Chondrocyte (in vitro differentiated cells): ENCODE data around the gene ADCY10. TPM values are rescaled to one million over a fixed set of nuclear protein-coding genes. Genes with fewer than 3 reads are reported as not detected.
A peak's percentile ranks its signal among the peaks of the same experiment; 100 is the strongest.

ENCODE experiments used
- DNase-seq: peaks from one replicate; pipeline ENCODE4 v3.0.0; 2021; ENCODE audit warnings: mixed read lengths, low spot score
- H3K27ac Mint-ChIP-seq: one replicate; pipeline ENCODE4 v1.8.0; 2021; ENCODE audit warnings: mild to moderate bottlenecking, moderate library complexity, mixed read lengths; ENCODE audit not compliant: unreplicated experiment
- H3K27me3 Mint-ChIP-seq: 2 replicates; pipeline ENCODE4 v1.8.0; 2021; ENCODE audit warnings: low read depth, mixed read lengths
- H3K36me3 Mint-ChIP-seq: 2 replicates; pipeline ENCODE4 v1.8.0; 2021; ENCODE audit warnings: low read depth, mixed read lengths
- H3K4me1 Mint-ChIP-seq: 2 replicates; pipeline ENCODE4 v1.8.0; 2021; ENCODE audit warnings: low read depth, mild to moderate bottlenecking, mixed read lengths
- H3K4me3 Mint-ChIP-seq: one replicate; pipeline ENCODE4 v1.8.0; 2021; ENCODE audit warnings: mild to moderate bottlenecking, moderate library complexity, mixed read lengths; ENCODE audit not compliant: unreplicated experiment
- H3K9me3 Mint-ChIP-seq: 2 replicates; pipeline ENCODE4 v1.8.0; 2021; ENCODE audit warnings: low read depth, mixed read lengths
- CTCF ChIP-seq: fragments of 200-600 bp; sonication (generic); IDR thresholded peaks from 2 replicates; pipeline ENCODE4 v1.5.0; 2021; ENCODE audit warnings: antibody characterized with exemption, mild to moderate bottlenecking, moderate library complexity
- total RNA-seq: library from RNA; stranded (reverse); gene quantifications from 3 replicates; pipeline ENCODE4 v1.2.1, GENCODE V29; 2021

ADCY10 gene
- total RNA-seq, 1 donor from 2014 or later: 0.07 TPM

- no peak for TF ChIP-seq CTCF
- peaks cover 44% of the 10 kb centered on the region for H3K36me3 Mint-ChIP-seq
- DNase-seq: no peak
- H3K9me3 Mint-ChIP-seq: no peaks in the 10 kb centered on the region
- peaks cover 16% of the 10 kb centered on the region for H3K4me1 Mint-ChIP-seq
- H3K27ac Mint-ChIP-seq: no peak overlapping the region
- no peaks in the 10 kb centered on the region for H3K27me3 Mint-ChIP-seq
- no peak overlapping the region for H3K4me3 Mint-ChIP-seq
Observed at GRCh38 chr1:167767761-167768160, 146.2 kb downstream of the ADCY10 start.

- Mint-ChIP-seq H3K27ac (no peak overlapping the region), H3K4me3 (no peak overlapping the region), H3K9me3 (no peaks in the 10 kb centered on the region), H3K27me3 (no peaks in the 10 kb centered on the region), H3K4me1 (peaks cover 26% of the 10 kb centered on the region), H3K36me3 (peaks cover 33% of the 10 kb centered on the region)
- no peak for TF ChIP-seq CTCF
- no peak for DNase-seq
Observed at GRCh38 chr1:167766538-167766937, 147.4 kb downstream of the ADCY10 start.

GRCh38 chr1:167765496-167765895 lies 148.4 kb downstream of the ADCY10 start:
- Mint-ChIP-seq H3K9me3 (no peaks in the 10 kb centered on the region), H3K4me3 (no peak overlapping the region), H3K36me3 (peaks cover 27% of the 10 kb centered on the region), H3K27me3 (no peaks in the 10 kb centered on the region), H3K27ac (no peak overlapping the region), H3K4me1 (peaks cover 37% of the 10 kb centered on the region)
- no peak for DNase-seq
- no peak for TF ChIP-seq CTCF

GRCh38 chr1:167764458-167765330 lies 149.2 kb downstream of the ADCY10 start:
- Mint-ChIP-seq H3K9me3 (no peaks in the 10 kb centered on the region), H3K27me3 (no peaks in the 10 kb centered on the region), H3K4me3 (no peak overlapping the region), H3K27ac (no peak overlapping the region), H3K4me1 (peaks cover 41% of the 10 kb centered on the region), H3K36me3 (peaks cover 19% of the 10 kb centered on the region)
- DNase-seq: no peak
- TF ChIP-seq CTCF: no peak

- H3K4me1 Mint-ChIP-seq: peaks cover 45% of the 10 kb centered on the region
- no peak for DNase-seq
- peak overlapping the region; percentile 29 for H3K27ac Mint-ChIP-seq
- no peak for TF ChIP-seq CTCF
- H3K27me3 Mint-ChIP-seq: no peaks in the 10 kb centered on the region
- peaks cover 14% of the 10 kb centered on the region for H3K36me3 Mint-ChIP-seq
- H3K9me3 Mint-ChIP-seq: no peaks in the 10 kb centered on the region
- no peak overlapping the region for H3K4me3 Mint-ChIP-seq
Observed at GRCh38 chr1:167763525-167764220, 150.3 kb downstream of the ADCY10 start.
